ENCODE results near the gene TTC17. TPM values are rescaled to one million over a fixed set of nuclear protein-coding genes. Genes with fewer than 3 reads are reported as not detected.
"Not testable (repeated sequence)": the region's sequence is repeated elsewhere in the genome, so short reads cannot be mapped to it uniquely, and the experiment has no call there.

The TTC17 gene
- total RNA-seq (2014; rRNA removed; shearing (Covaris generic)) = 80.1 and 80.7 TPM in 2 replicates
- polyA plus RNA-seq (2015; cell fraction: cytosol; rRNA removed) = 38.5 and 45.3 TPM in 2 replicates
- polyA plus RNA-seq (2015; cell fraction: nucleus; rRNA removed) = 151 and 205 TPM in 2 replicates

GRCh38 chr11:43358801-43359421 lies at the start of gene TTC17:
Gene TTC17 (plus strand): TSS chr11:43358920. CDS start chr11:43358955, 35 bp downstream.
- in situ Hi-C loops (cut with HindIII; ENCODE audit: low pct_unique_long_range_greater_than_20kb, low sequenced_read_pairs) = no loop called here

GRCh38 chr11:43311791-43312607 lies 46.7 kb upstream of the TTC17 start, which contains the start of gene API5:
Gene API5 (plus strand): TSS chr11:43311996. CDS start chr11:43312128, 132 bp downstream.
- DNase-seq (ENCODE audit: low read depth, low spot score) = peak; percentile 97
- in situ Hi-C loops (cut with HindIII; ENCODE audit: low pct_unique_long_range_greater_than_20kb, low sequenced_read_pairs) = no loop called here

More at GRCh38 chr11:43358801-43359421, at the start of gene TTC17:
- DNase-seq (ENCODE audit: low read depth, low spot score) = peak; percentile 94

- in situ Hi-C loops (cut with HindIII; ENCODE audit: low pct_unique_long_range_greater_than_20kb, low sequenced_read_pairs) = no loop called here
- DNase-seq (ENCODE audit: low read depth, low spot score) = no peak
These were observed 42.8 kb upstream of the TTC17 start for GRCh38 chr11:43315966-43316365.

GRCh38 chr11:43316451-43316850 lies 42.3 kb upstream of the TTC17 start:
- in situ Hi-C loops (cut with HindIII; ENCODE audit: low pct_unique_long_range_greater_than_20kb, low sequenced_read_pairs) = no loop called here
- DNase-seq (ENCODE audit: low read depth, low spot score) = no peak

- no peak for DNase-seq (ENCODE audit: low read depth, low spot score)
- in situ Hi-C loops (cut with HindIII; ENCODE audit: low pct_unique_long_range_greater_than_20kb, low sequenced_read_pairs) = no loop called here
These were observed 30.7 kb upstream of the TTC17 start for GRCh38 chr11:43327987-43328386.

- in situ Hi-C loops (cut with HindIII; ENCODE audit: low pct_unique_long_range_greater_than_20kb, low sequenced_read_pairs) = no loop called here
- no peak for DNase-seq (ENCODE audit: low read depth, low spot score)
These were observed 30.2 kb upstream of the TTC17 start for GRCh38 chr11:43328482-43328881.

- no peak for DNase-seq (ENCODE audit: low read depth, low spot score)
- in situ Hi-C loops (cut with HindIII; ENCODE audit: low pct_unique_long_range_greater_than_20kb, low sequenced_read_pairs) = no loop called here
These were observed 17.6 kb upstream of the TTC17 start for GRCh38 chr11:43341159-43341558.

GRCh38 chr11:43351426-43351825 lies 7.3 kb upstream of the TTC17 start:
- DNase-seq (ENCODE audit: low read depth, low spot score); in situ Hi-C loops (cut with HindIII; ENCODE audit: low pct_unique_long_range_greater_than_20kb, low sequenced_read_pairs): not testable (repeated sequence)

- in situ Hi-C loops (cut with HindIII; ENCODE audit: low pct_unique_long_range_greater_than_20kb, low sequenced_read_pairs) = no loop called here
- DNase-seq (ENCODE audit: low read depth, low spot score) = no peak
These were observed 4.4 kb upstream of the TTC17 start for GRCh38 chr11:43354311-43354710.

- DNase-seq (ENCODE audit: low read depth, low spot score) = no peak
- in situ Hi-C loops (cut with HindIII; ENCODE audit: low pct_unique_long_range_greater_than_20kb, low sequenced_read_pairs) = no loop called here
These were observed 2.4 kb upstream of the TTC17 start for GRCh38 chr11:43356336-43356735.

GRCh38 chr11:43358279-43358800 lies 380 bp upstream of the TTC17 start:
- DNase-seq (ENCODE audit: low read depth, low spot score) = no peak

GRCh38 chr11:43359422-43359818 lies 700 bp downstream of the TTC17 start:
- in situ Hi-C loops (cut with HindIII; ENCODE audit: low pct_unique_long_range_greater_than_20kb, low sequenced_read_pairs) = no loop called here
- peak; percentile 18 for DNase-seq (ENCODE audit: low read depth, low spot score)

More at GRCh38 chr11:43358279-43358800, 380 bp upstream of the TTC17 start:
- in situ Hi-C loops (cut with HindIII; ENCODE audit: low pct_unique_long_range_greater_than_20kb, low sequenced_read_pairs) = no loop called here

GRCh38 chr11:43360361-43361032 lies 1.8 kb downstream of the TTC17 start:
- in situ Hi-C loops (cut with HindIII; ENCODE audit: low pct_unique_long_range_greater_than_20kb, low sequenced_read_pairs) = no loop called here
- peak; percentile 6 for DNase-seq (ENCODE audit: low read depth, low spot score)

GRCh38 chr11:43366677-43367076 lies 8.0 kb downstream of the TTC17 start:
- in situ Hi-C loops (cut with HindIII; ENCODE audit: low pct_unique_long_range_greater_than_20kb, low sequenced_read_pairs) = no loop called here
- no peak for DNase-seq (ENCODE audit: low read depth, low spot score)

GRCh38 chr11:43367382-43368178 lies 8.9 kb downstream of the TTC17 start:
- in situ Hi-C loops (cut with HindIII; ENCODE audit: low pct_unique_long_range_greater_than_20kb, low sequenced_read_pairs) = no loop called here
- DNase-seq (ENCODE audit: low read depth, low spot score) = no peak

GRCh38 chr11:43376065-43376464 lies 17.3 kb downstream of the TTC17 start:
- in situ Hi-C loops (cut with HindIII; ENCODE audit: low pct_unique_long_range_greater_than_20kb, low sequenced_read_pairs) = no loop called here
- no peak for DNase-seq (ENCODE audit: low read depth, low spot score)

GRCh38 chr11:43376594-43376993 lies 17.9 kb downstream of the TTC17 start:
- no peak for DNase-seq (ENCODE audit: low read depth, low spot score)
- in situ Hi-C loops (cut with HindIII; ENCODE audit: low pct_unique_long_range_greater_than_20kb, low sequenced_read_pairs) = no loop called here

Data from SK-MEL-5 (cell line).